RKO (cell line): ENCODE data around the gene GFPT2.
A peak's percentile ranks its signal among the peaks of the same experiment; 100 is the strongest.

Source experiments
- DNase-seq: peaks from one replicate; pipeline ENCODE4 v3.0.0-alpha.2; 2016; ENCODE audit warnings: low spot score

GFPT2 gene

GRCh38 chr5:180353048-180353979 is at the start of gene GFPT2:
Gene GFPT2, minus strand, starts transcription at chr5:180353336. Its CDS starts 119 bp downstream, at chr5:180353217.
- no peak for DNase-seq

GRCh38 chr5:180402716-180403115 is 49.6 kb upstream of the GFPT2 start:
- DNase-seq = no peak

GRCh38 chr5:180401229-180401907 is 48.2 kb upstream of the GFPT2 start:
- no peak for DNase-seq

- no peak for DNase-seq
Measured at GRCh38 chr5:180400416-180400815, 47.3 kb upstream of the GFPT2 start.

- no peak for DNase-seq
Measured at GRCh38 chr5:180399401-180400215, 46.5 kb upstream of the GFPT2 start.

- no peak for DNase-seq
Measured at GRCh38 chr5:180396926-180397325, 43.8 kb upstream of the GFPT2 start.

- peak; percentile 34 for DNase-seq
Measured at GRCh38 chr5:180395540-180396274, 42.6 kb upstream of the GFPT2 start.

GRCh38 chr5:180394031-180394636 is 41.0 kb upstream of the GFPT2 start:
- DNase-seq = no peak

GRCh38 chr5:180391276-180391675 is 38.1 kb upstream of the GFPT2 start:
- DNase-seq = no peak

GRCh38 chr5:180390441-180391190 is 37.5 kb upstream of the GFPT2 start:
- peak; percentile 12 for DNase-seq

GRCh38 chr5:180389252-180390101 is 36.3 kb upstream of the GFPT2 start:
- DNase-seq = no peak

- DNase-seq = no peak
Measured at GRCh38 chr5:180387798-180388197, 34.7 kb upstream of the GFPT2 start.

- no peak for DNase-seq
Measured at GRCh38 chr5:180382926-180383325, 29.8 kb upstream of the GFPT2 start.

- no peak for DNase-seq
Measured at GRCh38 chr5:180381851-180382480, 28.8 kb upstream of the GFPT2 start.

GRCh38 chr5:180381428-180381827 is 28.3 kb upstream of the GFPT2 start:
- DNase-seq = no peak

GRCh38 chr5:180380856-180381255 is 27.7 kb upstream of the GFPT2 start:
- DNase-seq = no peak

- DNase-seq = no peak
Measured at GRCh38 chr5:180380441-180380840, 27.3 kb upstream of the GFPT2 start.

GRCh38 chr5:180379355-180380070 is 26.4 kb upstream of the GFPT2 start:
- DNase-seq = no peak
